MCF 10A (cell line): ENCODE data around the gene CEL. TPM values are rescaled to one million over a fixed set of nuclear protein-coding genes. Genes with fewer than 3 reads are reported as not detected.

Experiments
- BruUV-seq: library from RNA; stranded (reverse); fragments of 400-500 nt; replicated peaks from 2 replicates; lab custom pipeline; 2021; lab: Mats Ljungman, UMichigan
- CTCF ChIA-PET: fragments of 300-600 bp; sonication (Branson Sonifier 250); formaldehyde crosslinking; extraction: SDS; loops from one replicate; lab custom pipeline; 2021; ENCODE audit warnings: antibody characterized with exemption, inconsistent platforms; lab: Yijun Ruan, JAX
- POLR2A ChIA-PET: fragments of 300-600, 350-650 bp; sonication (Branson Sonifier 250); formaldehyde crosslinking; extraction: SDS; loops from one replicate; lab custom pipeline; 2020; ENCODE audit warnings: antibody characterized with exemption, inconsistent platforms; lab: Yijun Ruan, JAX
- DNase-seq: peaks from one replicate; pipeline ENCODE4 v3.0.0-alpha.2; 2018; ENCODE audit not compliant: unreplicated experiment
- H3K27ac Mint-ChIP-seq: one replicate; pipeline ENCODE4 v1.8.0; 2022; ENCODE audit warnings: mild to moderate bottlenecking, low read depth, mixed read lengths; ENCODE audit not compliant: unreplicated experiment
- H3K27me3 Mint-ChIP-seq: one replicate; pipeline ENCODE4 v1.8.0; 2022; ENCODE audit warnings: mixed read lengths; ENCODE audit not compliant: insufficient read depth, unreplicated experiment
- H3K36me3 Mint-ChIP-seq: one replicate; pipeline ENCODE4 v1.8.0; 2022; ENCODE audit warnings: mild to moderate bottlenecking, moderate library complexity, mixed read lengths; ENCODE audit not compliant: insufficient read depth, unreplicated experiment
- H3K4me1 Mint-ChIP-seq: one replicate; pipeline ENCODE4 v1.8.0; 2022; ENCODE audit warnings: mixed read lengths; ENCODE audit not compliant: insufficient read depth, unreplicated experiment
- H3K4me3 Mint-ChIP-seq: one replicate; pipeline ENCODE4 v1.8.0; 2022; ENCODE audit warnings: mild to moderate bottlenecking, moderate library complexity, mixed read lengths; ENCODE audit not compliant: unreplicated experiment
- H3K9me3 Mint-ChIP-seq: one replicate; pipeline ENCODE4 v1.8.0; 2022; ENCODE audit warnings: mixed read lengths; ENCODE audit not compliant: unreplicated experiment
- CTCF ChIP-seq: fragments of 200-600 bp; IDR thresholded peaks from one replicate; pipeline ENCODE4 v1.8.0; 2022; ENCODE audit warnings: antibody characterized with exemption, mild to moderate bottlenecking; ENCODE audit not compliant: unreplicated experiment
- intact Hi-C: fragments of 100-400 bp; cut with micrococcal nuclease; formaldehyde crosslinking; loops from 2 replicates; pipeline ENCODE4 v1.14.1; 2022
- total RNA-seq: library from RNA; stranded (reverse); gene quantifications from 2 replicates; pipeline ENCODE4 v1.2.3, GENCODE V29; 2022

CEL gene
- total RNA-seq, 1 experiment from 2014 or later: 1.9 TPM

- Mint-ChIP-seq H3K9me3 (no peaks in the 10 kb centered on the region), H3K27me3 (no peaks in the 10 kb centered on the region), H3K36me3 (peaks cover 13% of the 10 kb centered on the region), H3K4me1 (peaks cover 15% of the 10 kb centered on the region), H3K4me3 (no peak overlapping the region), H3K27ac (no peak overlapping the region)
- intact Hi-C loops: no loop called here
- POLR2A ChIA-PET: interaction anchor here (0.9 to 1.2 kb wide), 3 partner anchors 22 to 84 kb away, joined by 3 to 4 read pairs (median 4); partner anchors contain the start of gene GTF3C5
- CTCF ChIA-PET: interaction anchor here (0.6 to 8.6 kb wide), 5 partner anchors 12 to 90 kb away, joined by 3 to 132 read pairs (median 4); no protein-coding TSS in a partner anchor
- BruUV-seq: no TSS peak
- no peak for DNase-seq
- no peak for TF ChIP-seq CTCF
Measured at GRCh38 chr9:133114886-133115603, 53.3 kb downstream of the CEL start.

GRCh38 chr9:133115604-133116345 lies 54.0 kb downstream of the CEL start:
- intact Hi-C loops: no loop called here
- Mint-ChIP-seq H3K4me3 (no peak overlapping the region), H3K27me3 (no peaks in the 10 kb centered on the region), H3K36me3 (peaks cover 8% of the 10 kb centered on the region), H3K27ac (no peak overlapping the region), H3K9me3 (no peaks in the 10 kb centered on the region), H3K4me1 (peaks cover 15% of the 10 kb centered on the region)
- no peak for TF ChIP-seq CTCF
- DNase-seq: no peak
- ChIA-PET POLR2A (interaction anchor here (0.9 to 1.2 kb wide), 2 partner anchors 21 to 32 kb away, joined by 4 read pairs; no protein-coding TSS in a partner anchor), CTCF (interaction anchor here (0.6 to 8.6 kb wide), 2 partner anchors 18 to 30 kb away, joined by 4 to 132 read pairs; no protein-coding TSS in a partner anchor)
- no TSS peak for BruUV-seq

GRCh38 chr9:133116346-133117231 lies 54.8 kb downstream of the CEL start:
- intact Hi-C loops: no loop called here
- DNase-seq: no peak
- Mint-ChIP-seq H3K9me3 (no peaks in the 10 kb centered on the region), H3K36me3 (peaks cover 10% of the 10 kb centered on the region), H3K27ac (no peak overlapping the region), H3K4me1 (peaks cover 17% of the 10 kb centered on the region), H3K27me3 (no peaks in the 10 kb centered on the region), H3K4me3 (no peak overlapping the region)
- TF ChIP-seq CTCF: no peak
- no TSS peak for BruUV-seq
- POLR2A ChIA-PET: interaction anchor here (1.9 to 3.4 kb wide), 3 partner anchors 18 to 86 kb away, joined by 7 to 21 read pairs (median 9); partner anchors contain the start of gene GTF3C5
- CTCF ChIA-PET: interaction anchor here (0.5 to 8.6 kb wide), 4 partner anchors 14 to 33 kb away, joined by 3 to 132 read pairs (median 14); no protein-coding TSS in a partner anchor
